GM19043 (cell line): ENCODE data around the gene PCDHGA11.
"Not testable (repeated sequence)": the region's sequence is repeated elsewhere in the genome, so short reads cannot be mapped to it uniquely, and the experiment has no call there.

Experiments
- ATAC-seq: cut with Tn5 transposase; IDR thresholded peaks from one replicate; pipeline ENCODE4 v1.9.1; 2021; ENCODE audit warnings: low read depth; ENCODE audit not compliant: unreplicated experiment

PCDHGA11 gene

GRCh38 chr5:141420855-141421488, at the start of gene PCDHGA11:
Gene PCDHGA11 (plus strand): TSS chr5:141421051. CDS start chr5:141421228, 177 bp downstream.
- ATAC-seq = peak; percentile 47

- no peak for ATAC-seq
Observed at GRCh38 chr5:141371572-141372475, 49.0 kb upstream of the PCDHGA11 start.

GRCh38 chr5:141373673-141374317, 47.1 kb upstream of the PCDHGA11 start, which contains the start of gene PCDHGA6:
Gene PCDHGA6 (plus strand): TSS chr5:141373891. CDS start chr5:141374084, 193 bp downstream.
- no peak for ATAC-seq

- no peak for ATAC-seq
Observed at GRCh38 chr5:141374627-141375026, 46.2 kb upstream of the PCDHGA11 start.

GRCh38 chr5:141375444-141376155, 45.3 kb upstream of the PCDHGA11 start:
- not testable (repeated sequence) for ATAC-seq

- ATAC-seq = no peak
Observed at GRCh38 chr5:141382469-141383294, 38.2 kb upstream of the PCDHGA11 start, which contains the start of gene PCDHGA7. Gene PCDHGA7 (plus strand): TSS chr5:141382742. CDS start chr5:141382900, 158 bp downstream.

- no peak for ATAC-seq
Observed at GRCh38 chr5:141383345-141383744, 37.5 kb upstream of the PCDHGA11 start.

GRCh38 chr5:141384471-141385267, 36.2 kb upstream of the PCDHGA11 start:
- ATAC-seq = no peak

GRCh38 chr5:141387557-141388311, 33.1 kb upstream of the PCDHGA11 start, which contains the start of gene PCDHGB4:
Gene PCDHGB4 (plus strand): TSS chr5:141387698. CDS start chr5:141387885, 187 bp downstream.
- not testable (repeated sequence) for ATAC-seq

GRCh38 chr5:141388661-141389060, 32.2 kb upstream of the PCDHGA11 start:
- no peak for ATAC-seq

GRCh38 chr5:141389153-141390042, 31.5 kb upstream of the PCDHGA11 start:
- ATAC-seq = no peak

GRCh38 chr5:141392429-141393198, 28.2 kb upstream of the PCDHGA11 start, which contains the start of gene PCDHGA8:
Gene PCDHGA8 (plus strand): TSS chr5:141392633. CDS start chr5:141392814, 181 bp downstream.
- ATAC-seq = no peak

- ATAC-seq = no peak
Observed at GRCh38 chr5:141393267-141393666, 27.6 kb upstream of the PCDHGA11 start.

GRCh38 chr5:141394401-141395187, 26.3 kb upstream of the PCDHGA11 start:
- not testable (repeated sequence) for ATAC-seq
